Tibial nerve (tissue), 4 donors: ENCODE data around the gene OBSCN. TPM values are rescaled to one million over a fixed set of nuclear protein-coding genes. Genes with fewer than 3 reads are reported as not detected.

Source experiments
- DNase-seq, 2 donors: peaks; one replicate each; pipeline ENCODE4 v3.0.0-alpha.2; 2019; ENCODE audit warnings: low spot score in 2 of 2
- H3K27ac ChIP-seq, 4 donors: fragments of 200-600 bp; sonication (generic) in 3 of 4; one replicate each; pipeline ENCODE4 v1.5.1; 2017 to 2019; ENCODE audit warnings: mild to moderate bottlenecking in 1 of 4
- H3K27me3 ChIP-seq, 2 donors: fragments of 200-600 bp; sonication (generic) in 1 of 2; one replicate each; pipeline versions ENCODE4 v1.5.1 to v1.6.0; 2017 to 2019
- H3K36me3 ChIP-seq, 3 donors: fragments of 200-600 bp; sonication (generic); one replicate each; pipeline ENCODE4 v1.5.1; 2018 to 2019
- H3K4me1 ChIP-seq, 4 donors: fragments of 200-600 bp; sonication (generic) in 3 of 4; one replicate each; pipeline ENCODE4 v1.5.1; 2017 to 2019
- H3K4me3 ChIP-seq, 4 donors: fragments of 200-600 bp; sonication (generic) in 3 of 4; one replicate each; pipeline ENCODE4 v1.5.1; 2017 to 2019; ENCODE audit warnings: mild to moderate bottlenecking in 1 of 4, moderate library complexity in 1 of 4
- H3K9me3 ChIP-seq, 4 donors: fragments of 200-600 bp; sonication (generic) in 3 of 4; one replicate each; pipeline ENCODE4 v1.5.1; 2017 to 2019
- EP300 ChIP-seq, 2 donors: sonication (generic); formaldehyde crosslinking; IDR thresholded peaks; one replicate each; pipeline ENCODE4 v1.6.1; 2017; ENCODE audit warnings: antibody characterized with exemption in 2 of 2, mild to moderate bottlenecking in 1 of 2
- POLR2A ChIP-seq, 2 donors: fragments of 450-650 bp; IDR thresholded peaks; one replicate each; pipeline ENCODE4 v1.6.1; 2017; ENCODE audit warnings: antibody characterized with exemption in 2 of 2, mild to moderate bottlenecking in 2 of 2, moderate library complexity in 2 of 2
- WGBS, 2 donors: methylation state at CpG; one replicate each; pipeline ENCODE4 v1.1.5; 2018; 5-methylcytosine and 5-hydroxymethylcytosine counted together
- total RNA-seq, 4 donors: library from RNA; depleted of rRNA; stranded (reverse); fragments of >200 nt; gene quantifications; one replicate each; pipeline ENCODE4 v1.1.0, GENCODE V29; 2016
- TF ChIP-seq, protein P1 (sequence below), 5 experiments: fragments of 200-600 bp in 3 of 5; fragments of 450-650 bp in 2 of 5; sonication (generic) in 3 of 5; IDR thresholded peaks; one replicate each; pipeline ENCODE4 v1.5.1; 2016 to 2019; ENCODE audit warnings: antibody characterized with exemption in 5 of 5, mild to moderate bottlenecking in 3 of 5, moderate library complexity in 2 of 5

The OBSCN gene
- total RNA-seq, 4 donors from 2014 or later, result 8.5 to 22.6 (median 19.0) TPM

DNA sequence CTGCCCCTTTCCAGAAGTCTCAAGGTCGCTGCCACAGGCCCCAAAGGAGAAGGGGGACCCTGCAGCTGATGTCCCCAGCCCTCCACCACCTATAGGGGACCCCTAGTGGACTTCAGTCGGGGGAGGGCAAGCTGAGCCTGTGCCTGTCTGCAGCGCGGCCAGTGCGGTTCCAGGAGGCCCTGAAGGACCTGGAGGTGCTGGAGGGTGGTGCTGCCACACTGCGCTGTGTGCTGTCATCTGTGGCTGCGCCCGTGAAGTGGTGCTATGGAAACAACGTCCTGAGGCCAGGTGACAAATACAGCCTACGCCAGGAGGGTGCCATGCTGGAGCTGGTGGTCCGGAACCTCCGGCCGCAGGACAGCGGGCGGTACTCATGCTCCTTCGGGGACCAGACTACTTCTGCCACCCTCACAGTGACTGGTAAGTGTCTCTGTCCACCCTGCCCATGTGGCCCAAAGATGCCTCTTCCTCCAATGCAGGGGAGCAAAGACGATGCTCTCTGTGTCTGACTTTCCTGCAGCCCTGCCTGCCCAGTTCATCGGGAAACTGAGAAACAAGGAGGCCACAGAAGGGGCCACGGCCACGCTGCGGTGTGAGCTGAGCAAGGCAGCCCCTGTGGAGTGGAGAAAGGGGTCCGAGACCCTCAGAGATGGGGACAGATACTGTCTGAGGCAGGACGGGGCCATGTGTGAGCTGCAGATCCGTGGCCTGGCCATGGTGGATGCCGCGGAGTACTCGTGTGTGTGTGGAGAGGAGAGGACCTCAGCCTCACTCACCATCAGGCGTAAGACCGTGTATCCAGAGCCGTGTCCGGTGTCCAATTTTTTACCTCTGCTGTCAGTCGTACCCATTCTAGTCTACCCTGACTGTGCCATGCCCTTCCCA lies 79.9 kb downstream of the OBSCN start:
- TF ChIP-seq POLR2A (IDR thresholded peaks at IDR 0.05) (no peak), EP300 (IDR thresholded peaks at IDR 0.05) (no peak)
- TF ChIP-seq, protein P1, sequence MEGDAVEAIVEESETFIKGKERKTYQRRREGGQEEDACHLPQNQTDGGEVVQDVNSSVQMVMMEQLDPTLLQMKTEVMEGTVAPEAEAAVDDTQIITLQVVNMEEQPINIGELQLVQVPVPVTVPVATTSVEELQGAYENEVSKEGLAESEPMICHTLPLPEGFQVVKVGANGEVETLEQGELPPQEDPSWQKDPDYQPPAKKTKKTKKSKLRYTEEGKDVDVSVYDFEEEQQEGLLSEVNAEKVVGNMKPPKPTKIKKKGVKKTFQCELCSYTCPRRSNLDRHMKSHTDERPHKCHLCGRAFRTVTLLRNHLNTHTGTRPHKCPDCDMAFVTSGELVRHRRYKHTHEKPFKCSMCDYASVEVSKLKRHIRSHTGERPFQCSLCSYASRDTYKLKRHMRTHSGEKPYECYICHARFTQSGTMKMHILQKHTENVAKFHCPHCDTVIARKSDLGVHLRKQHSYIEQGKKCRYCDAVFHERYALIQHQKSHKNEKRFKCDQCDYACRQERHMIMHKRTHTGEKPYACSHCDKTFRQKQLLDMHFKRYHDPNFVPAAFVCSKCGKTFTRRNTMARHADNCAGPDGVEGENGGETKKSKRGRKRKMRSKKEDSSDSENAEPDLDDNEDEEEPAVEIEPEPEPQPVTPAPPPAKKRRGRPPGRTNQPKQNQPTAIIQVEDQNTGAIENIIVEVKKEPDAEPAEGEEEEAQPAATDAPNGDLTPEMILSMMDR (IDR thresholded peaks at IDR 0.05), result no peak
- no peaks in the 10 kb centered on the region for H3K4me1 ChIP-seq
- H3K36me3 ChIP-seq, result peaks cover 0 to 25% (median 0%) of the 10 kb centered on the region in 3 donors
- H3K4me3 ChIP-seq, result no peak overlapping the region
- H3K9me3 ChIP-seq, result no peaks in the 10 kb centered on the region
- no peaks in the 10 kb centered on the region for H3K27me3 ChIP-seq
- 93 to 94% methylated on average over 28 to 32 of the region's 32 CpGs for WGBS, 2 donors
- no peak for DNase-seq
- H3K27ac ChIP-seq, result no peak overlapping the region

DNA sequence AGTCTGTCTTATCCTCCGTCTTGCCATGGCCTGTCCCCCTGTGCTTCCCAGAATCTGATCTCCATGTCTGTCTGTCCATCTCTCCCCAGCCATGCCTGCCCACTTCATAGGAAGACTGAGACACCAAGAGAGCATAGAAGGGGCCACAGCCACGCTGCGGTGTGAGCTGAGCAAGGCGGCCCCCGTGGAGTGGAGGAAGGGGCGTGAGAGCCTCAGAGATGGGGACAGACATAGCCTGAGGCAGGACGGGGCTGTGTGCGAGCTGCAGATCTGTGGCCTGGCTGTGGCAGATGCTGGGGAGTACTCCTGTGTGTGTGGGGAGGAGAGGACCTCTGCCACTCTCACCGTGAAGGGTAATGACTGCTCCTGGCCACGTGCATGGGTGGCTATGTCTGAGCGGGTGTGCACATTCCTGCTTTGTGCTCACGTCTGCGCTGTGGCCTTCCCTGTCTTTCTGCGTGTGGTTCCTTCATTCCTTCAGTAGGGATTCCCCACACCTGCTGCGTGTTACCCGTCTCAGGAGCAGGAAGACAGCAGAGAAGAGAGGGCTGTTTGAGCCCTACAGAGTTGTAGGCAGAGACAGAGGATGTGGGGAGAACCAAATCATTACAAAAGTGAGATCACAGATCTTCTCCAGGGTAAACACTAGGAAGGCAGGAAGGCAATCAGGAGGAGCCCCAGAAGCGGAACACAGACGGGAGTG lies 80.8 kb downstream of the OBSCN start:
- TF ChIP-seq, protein P1 (IDR thresholded peaks at IDR 0.05), result no peak
- no peak for TF ChIP-seq POLR2A (IDR thresholded peaks at IDR 0.05)
- no peak for TF ChIP-seq EP300 (IDR thresholded peaks at IDR 0.05)
- Histone ChIP-seq H3K27ac (no peak overlapping the region), H3K9me3 (no peaks in the 10 kb centered on the region), H3K4me1 (no peaks in the 10 kb centered on the region), H3K4me3 (no peak overlapping the region), H3K27me3 (no peaks in the 10 kb centered on the region), H3K36me3 (peaks cover 0 to 20% (median 0%) of the 10 kb centered on the region in 3 donors)
- 72 to 77% methylated on average over 18 of the region's 18 CpGs for WGBS, 2 donors
- no peak for DNase-seq

DNA sequence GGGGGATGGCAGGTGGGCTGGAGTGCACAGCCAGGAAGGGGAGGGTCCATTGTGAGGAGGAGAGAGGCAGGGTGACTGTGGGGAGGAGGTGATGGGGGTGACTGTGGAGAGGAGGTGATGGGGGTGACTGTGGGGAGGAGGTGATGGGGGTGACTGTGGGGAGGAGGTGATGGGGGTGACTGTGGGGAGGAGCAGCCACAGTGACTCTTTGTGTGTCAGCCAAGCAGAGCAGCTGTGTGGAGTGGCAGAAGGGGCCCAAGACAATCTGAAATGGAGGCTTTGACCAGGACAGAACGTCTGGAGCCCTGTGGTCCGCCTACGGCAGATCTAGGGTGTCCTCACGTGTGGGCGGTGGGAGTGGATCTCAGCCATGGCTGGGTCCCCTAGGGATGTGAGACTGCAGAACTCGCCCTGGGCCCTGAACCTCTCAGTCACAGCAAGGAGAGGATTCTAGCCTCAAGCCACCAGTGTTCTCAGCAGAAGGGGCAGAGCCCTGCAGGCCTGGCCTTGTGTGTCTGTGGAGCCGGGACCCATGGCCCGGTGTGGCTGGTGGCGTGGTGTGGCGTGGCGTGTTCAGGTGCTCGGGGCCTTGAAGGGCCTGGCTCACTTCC lies 81.5 kb downstream of the OBSCN start:
- H3K36me3 ChIP-seq, result peaks cover 0 to 23% (median 0%) of the 10 kb centered on the region in 3 donors

DNA sequence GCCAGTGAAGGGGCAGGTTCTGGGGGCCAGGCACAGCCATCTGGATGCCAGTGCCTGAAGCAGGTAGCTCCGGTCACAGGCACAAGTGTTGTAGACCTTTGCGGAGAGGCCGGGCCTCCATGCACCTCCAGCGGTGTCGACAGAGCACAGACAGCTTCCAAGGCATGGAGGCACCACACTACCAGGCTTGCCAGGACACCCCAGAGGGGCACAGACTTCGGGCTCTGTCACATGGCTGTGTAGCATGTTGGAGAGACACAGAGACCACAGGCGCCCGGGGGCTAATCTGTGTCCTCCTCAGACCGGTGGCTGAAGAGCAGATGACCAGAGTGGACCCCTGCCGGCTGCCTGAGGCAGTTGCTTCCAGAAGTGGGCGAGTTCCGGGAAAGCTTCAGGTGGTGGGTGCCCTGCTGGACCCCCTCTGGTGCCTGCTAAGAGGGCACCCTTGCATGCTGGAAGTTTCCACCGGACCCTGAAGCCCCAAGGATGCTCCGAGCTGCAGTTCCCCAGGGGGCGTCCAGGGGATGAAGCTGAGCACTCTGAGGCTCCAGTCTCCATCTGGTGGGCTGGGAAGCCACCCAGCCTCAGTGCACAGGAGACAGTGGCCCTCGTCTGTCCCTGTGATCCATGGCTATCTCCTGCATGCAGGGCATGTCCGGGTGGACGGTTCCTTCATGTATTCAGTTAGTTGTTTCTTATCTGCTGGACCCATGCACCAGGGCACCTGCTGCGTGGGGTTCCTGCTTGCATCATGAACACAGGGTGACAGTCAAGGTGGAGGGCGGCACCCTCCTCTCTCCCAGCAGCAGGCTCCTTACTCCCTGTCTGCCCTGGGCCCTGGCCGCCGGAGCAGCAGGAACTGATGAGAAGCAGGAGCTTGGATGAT lies 82.4 kb downstream of the OBSCN start:
- DNase-seq, result no peak
- Histone ChIP-seq H3K27me3 (no peaks in the 10 kb centered on the region), H3K27ac (no peak overlapping the region), H3K4me3 (no peak overlapping the region), H3K9me3 (no peaks in the 10 kb centered on the region), H3K36me3 (peaks cover 0 to 32% (median 0%) of the 10 kb centered on the region in 3 donors), H3K4me1 (no peaks in the 10 kb centered on the region)
- TF ChIP-seq, protein P1 (IDR thresholded peaks at IDR 0.05), result no peak
- TF ChIP-seq EP300 (IDR thresholded peaks at IDR 0.05) (no peak), POLR2A (IDR thresholded peaks at IDR 0.05) (no peak)
- WGBS, 2 donors, result 89 to 92% methylated on average over 6 to 12 of the region's 22 CpGs

More for the DNA sequence above, 81.5 kb downstream of the OBSCN start:
- no peak for DNase-seq
- H3K4me3 ChIP-seq, result no peak overlapping the region
- 51 to 69% methylated on average over 6 to 11 of the region's 12 CpGs for WGBS, 2 donors
- no peak overlapping the region for H3K27ac ChIP-seq
- no peaks in the 10 kb centered on the region for H3K27me3 ChIP-seq
- no peaks in the 10 kb centered on the region for H3K4me1 ChIP-seq
- no peak for TF ChIP-seq POLR2A (IDR thresholded peaks at IDR 0.05)
- no peak for TF ChIP-seq EP300 (IDR thresholded peaks at IDR 0.05)
- TF ChIP-seq, protein P1 (IDR thresholded peaks at IDR 0.05), result no peak
- H3K9me3 ChIP-seq, result no peaks in the 10 kb centered on the region
